SK-N-MC (cell line): Measurements from ENCODE around the gene FOXJ1.
A peak's percentile ranks its signal among the peaks of the same experiment; 100 is the strongest.
"Not testable (repeated sequence)": the region's sequence is repeated elsewhere in the genome, so short reads cannot be mapped to it uniquely, and the experiment has no call there.

ENCODE experiments used
- DNase-seq: peaks from one replicate; pipeline ENCODE4 v3.0.0-alpha.2; 2011; ENCODE audit warnings: low read depth, low spot score
- H3K27ac ChIP-seq: fragments of 200-600 bp; sonication (generic); 2 replicates; pipeline ENCODE4 v1.5.1; 2016; ENCODE audit warnings: mixed run types
- H3K36me3 ChIP-seq: fragments of 200-600 bp; sonication (generic); 2 replicates; pipeline ENCODE4 v1.6.1; 2017; ENCODE audit warnings: antibody characterized with exemption, low read length, mixed read lengths; ENCODE audit not compliant: insufficient read depth
- H3K4me3 ChIP-seq: fragments of 200-600 bp; sonication (generic); 2 replicates; pipeline ENCODE4 v1.5.1; 2016
- H3K9ac ChIP-seq: fragments of 200-600 bp; sonication (generic); 2 replicates; pipeline ENCODE4 v1.8.0; 2017; ENCODE audit warnings: mixed run types, mixed read lengths; ENCODE audit not compliant: insufficient read length
- H3K9me3 ChIP-seq: fragments of 200-600 bp; sonication (generic); 2 replicates; pipeline ENCODE4 v1.6.1; 2017; ENCODE audit warnings: low read depth, mild to moderate bottlenecking, antibody characterized with exemption, low read length, moderate library complexity, mixed read lengths
- EZH2 ChIP-seq: fragments of 200-600 bp; sonication (generic); IDR thresholded peaks from one replicate; pipeline ENCODE4 v1.6.1; 2017; ENCODE audit warnings: antibody characterized with exemption
- FOXP2 ChIP-seq: optimal IDR thresholded peaks from 2 replicates; pipeline ENCODE3; 2011; ENCODE audit warnings: mild to moderate bottlenecking, moderate library complexity; ENCODE audit not compliant: insufficient read depth; ENCODE audit errors: extremely low read length, control extremely low read depth
- POLR2AphosphoS5 ChIP-seq: IDR thresholded peaks from 2 replicates; pipeline ENCODE4 v1.6.1; 2012; ENCODE audit warnings: mild to moderate bottlenecking, low read depth, low read length, borderline replicate concordance

FOXJ1 gene

GRCh38 chr17:76141212-76142038 is at the start of gene FOXJ1:
TSS of gene FOXJ1 (minus strand) at chr17:76141245. CDS start at chr17:76140395, 850 bp downstream.
- TF ChIP-seq POLR2AphosphoS5 (peak; percentile 53; the same call in 1 of the 2 replicates), FOXP2 (peak; percentile 88), EZH2 (no peak)

GRCh38 chr17:76189741-76190140 is 48.7 kb upstream of the FOXJ1 start:
- H3K27ac ChIP-seq: no peak overlapping the region

More at GRCh38 chr17:76141212-76142038, at the start of gene FOXJ1:
- H3K4me3 ChIP-seq: peak within 1 kb of the TSS; percentile 84
- no peaks in the 10 kb centered on the region for H3K36me3 ChIP-seq
- H3K27ac ChIP-seq: peak within 1 kb of the TSS; percentile 88
- H3K9me3 ChIP-seq: no peaks in the 10 kb centered on the region
- H3K9ac ChIP-seq: peak within 1 kb of the TSS; percentile 87
- DNase-seq: peak; percentile 55

GRCh38 chr17:76189247-76189646 is 48.2 kb upstream of the FOXJ1 start:
- H3K9me3 ChIP-seq: no peaks in the 10 kb centered on the region
- no peak overlapping the region for H3K4me3 ChIP-seq
- H3K27ac ChIP-seq: no peak overlapping the region
- no peaks in the 10 kb centered on the region for H3K36me3 ChIP-seq
- H3K9ac ChIP-seq: no peak overlapping the region
- no peak for DNase-seq
- TF ChIP-seq FOXP2: no peak
- TF ChIP-seq EZH2: no peak
- no peak for TF ChIP-seq POLR2AphosphoS5

More at GRCh38 chr17:76189741-76190140, 48.7 kb upstream of the FOXJ1 start:
- TF ChIP-seq FOXP2 (no peak), EZH2 (no peak), POLR2AphosphoS5 (no peak)
- no peak for DNase-seq
- Histone ChIP-seq H3K9me3 (no peaks in the 10 kb centered on the region), H3K36me3 (no peaks in the 10 kb centered on the region), H3K4me3 (no peak overlapping the region), H3K9ac (no peak overlapping the region)

GRCh38 chr17:76188213-76189016 is 47.4 kb upstream of the FOXJ1 start:
- Histone ChIP-seq H3K9me3 (no peaks in the 10 kb centered on the region), H3K4me3 (no peak overlapping the region), H3K36me3 (no peaks in the 10 kb centered on the region), H3K9ac (no peak overlapping the region), H3K27ac (no peak overlapping the region)
- no peak for TF ChIP-seq FOXP2
- no peak for DNase-seq

- not testable (repeated sequence) for H3K36me3 ChIP-seq, H3K9ac ChIP-seq, DNase-seq, H3K27ac ChIP-seq, H3K4me3 ChIP-seq, H3K9me3 ChIP-seq
Observed at GRCh38 chr17:76186774-76187173, 45.7 kb upstream of the FOXJ1 start.

GRCh38 chr17:76184290-76184689 is 43.2 kb upstream of the FOXJ1 start:
- H3K36me3 ChIP-seq: no peaks in the 10 kb centered on the region
- no peak for TF ChIP-seq FOXP2
- TF ChIP-seq POLR2AphosphoS5: no peak
- no peak for TF ChIP-seq EZH2
- no peak overlapping the region for H3K9ac ChIP-seq
- no peak overlapping the region for H3K27ac ChIP-seq
- no peaks in the 10 kb centered on the region for H3K9me3 ChIP-seq
- no peak overlapping the region for H3K4me3 ChIP-seq
- no peak for DNase-seq

- TF ChIP-seq EZH2: no peak
- no peak for TF ChIP-seq POLR2AphosphoS5
- TF ChIP-seq FOXP2: no peak
- H3K9ac ChIP-seq: no peak overlapping the region
- DNase-seq: peak; percentile 79
- no peaks in the 10 kb centered on the region for H3K36me3 ChIP-seq
- H3K27ac ChIP-seq: no peak overlapping the region
- no peak overlapping the region for H3K4me3 ChIP-seq
- no peaks in the 10 kb centered on the region for H3K9me3 ChIP-seq
Observed at GRCh38 chr17:76182016-76182764, 41.1 kb upstream of the FOXJ1 start.
